Osteocyte (in vitro differentiated cells): ENCODE results near the gene CLIC1. TPM values are rescaled to one million over a fixed set of nuclear protein-coding genes. Genes with fewer than 3 reads are reported as not detected.

Experiments used
- DNase-seq: peaks from one replicate; pipeline ENCODE4 v3.0.0; 2021; ENCODE audit warnings: mixed read lengths; ENCODE audit not compliant: unreplicated experiment; ENCODE audit errors: extremely low spot score
- H3K27ac Mint-ChIP-seq: one replicate; pipeline ENCODE4 v1.8.0; 2021; ENCODE audit warnings: mild to moderate bottlenecking, mixed read lengths; ENCODE audit not compliant: unreplicated experiment
- H3K27me3 Mint-ChIP-seq: one replicate; pipeline ENCODE4 v1.8.0; 2021; ENCODE audit warnings: mixed read lengths; ENCODE audit not compliant: unreplicated experiment
- H3K36me3 Mint-ChIP-seq: one replicate; pipeline ENCODE4 v1.8.0; 2021; ENCODE audit warnings: mixed read lengths; ENCODE audit not compliant: unreplicated experiment
- H3K4me1 Mint-ChIP-seq: one replicate; pipeline ENCODE4 v1.8.0; 2021; ENCODE audit warnings: mixed read lengths; ENCODE audit not compliant: unreplicated experiment
- H3K4me3 Mint-ChIP-seq: one replicate; pipeline ENCODE4 v1.8.0; 2021; ENCODE audit warnings: mild to moderate bottlenecking, moderate library complexity, mixed read lengths; ENCODE audit not compliant: unreplicated experiment
- H3K9me3 Mint-ChIP-seq: one replicate; pipeline ENCODE4 v1.8.0; 2021; ENCODE audit warnings: mixed read lengths; ENCODE audit not compliant: unreplicated experiment
- CTCF ChIP-seq: fragments of 200-600 bp; sonication (generic); IDR thresholded peaks from 2 replicates; pipeline ENCODE4 v1.5.0; 2021; ENCODE audit warnings: antibody characterized with exemption, mild to moderate bottlenecking, moderate library complexity
- total RNA-seq: library from RNA; stranded (reverse); gene quantifications from 2 replicates; pipeline ENCODE4 v1.2.1, GENCODE V29; 2021

Gene CLIC1
- total RNA-seq, 1 donor from 2014 or later = 230 TPM

- DNase-seq = no peak
- TF ChIP-seq CTCF = no peak
- Mint-ChIP-seq H3K27me3 (no peaks in the 10 kb centered on the region), H3K4me3 (no peak overlapping the region), H3K4me1 (peaks cover 9% of the 10 kb centered on the region), H3K36me3 (peaks cover 9% of the 10 kb centered on the region), H3K27ac (no peak overlapping the region), H3K9me3 (no peaks in the 10 kb centered on the region)
Measured at GRCh38 chr6:31778193-31778592, 41.9 kb upstream of the CLIC1 start.

GRCh38 chr6:31777667-31778050, 41.3 kb upstream of the CLIC1 start:
- DNase-seq = no peak
- no peak overlapping the region for H3K4me3 Mint-ChIP-seq
- H3K4me1 Mint-ChIP-seq = peaks cover 9% of the 10 kb centered on the region
- H3K27me3 Mint-ChIP-seq = no peaks in the 10 kb centered on the region
- H3K36me3 Mint-ChIP-seq = peaks cover 6% of the 10 kb centered on the region
- H3K9me3 Mint-ChIP-seq = no peaks in the 10 kb centered on the region
- no peak overlapping the region for H3K27ac Mint-ChIP-seq
- no peak for TF ChIP-seq CTCF

- Mint-ChIP-seq H3K9me3 (no peaks in the 10 kb centered on the region), H3K27me3 (no peaks in the 10 kb centered on the region), H3K4me3 (no peak within 1 kb of the TSS), H3K27ac (no peak within 1 kb of the TSS), H3K36me3 (peaks cover 6% of the 10 kb centered on the region), H3K4me1 (peaks cover 9% of the 10 kb centered on the region)
- TF ChIP-seq CTCF = no peak
- DNase-seq = no peak
Measured at GRCh38 chr6:31776989-31777666, 40.8 kb upstream of the CLIC1 start, which contains the start of gene VWA7. Gene VWA7 (minus strand): TSS chr6:31777328. CDS start chr6:31776779, 549 bp downstream.

- no peak overlapping the region for H3K4me3 Mint-ChIP-seq
- peaks cover 6% of the 10 kb centered on the region for H3K36me3 Mint-ChIP-seq
- TF ChIP-seq CTCF = no peak
- H3K27ac Mint-ChIP-seq = no peak overlapping the region
- no peaks in the 10 kb centered on the region for H3K27me3 Mint-ChIP-seq
- peaks cover 9% of the 10 kb centered on the region for H3K4me1 Mint-ChIP-seq
- DNase-seq = no peak
- H3K9me3 Mint-ChIP-seq = no peaks in the 10 kb centered on the region
Measured at GRCh38 chr6:31776485-31776988, 40.2 kb upstream of the CLIC1 start.

GRCh38 chr6:31775633-31776484, 39.5 kb upstream of the CLIC1 start:
- Mint-ChIP-seq H3K4me3 (no peak overlapping the region), H3K9me3 (no peaks in the 10 kb centered on the region), H3K36me3 (peaks cover 2% of the 10 kb centered on the region), H3K27ac (no peak overlapping the region), H3K4me1 (peaks cover 9% of the 10 kb centered on the region), H3K27me3 (no peaks in the 10 kb centered on the region)
- no peak for DNase-seq
- TF ChIP-seq CTCF = no peak
